Gastroesophageal sphincter (tissue), 3 donors: Measurements from ENCODE around the gene PCMT1.
"Not testable (repeated sequence)": the region's sequence is repeated elsewhere in the genome, so short reads cannot be mapped to it uniquely, and the experiment has no call there.

Experiments
- POLR2AphosphoS5 ChIP-seq: sonication (generic); formaldehyde crosslinking; IDR thresholded peaks from one replicate; pipeline ENCODE4 v1.6.1; 2017; ENCODE audit warnings: antibody characterized with exemption
- TF ChIP-seq, protein P1 (sequence below), 4 experiments: fragments of 200-600 bp in 2 of 4; fragments of 450-650 bp in 2 of 4; sonication (generic) in 1 of 4; IDR thresholded peaks; one replicate each; pipeline ENCODE4 v1.5.1; 2017 to 2019; ENCODE audit warnings: antibody characterized with exemption in 4 of 4, mild to moderate bottlenecking in 2 of 4, moderate library complexity in 2 of 4

GRCh38 chr6:149848343-149848742 is 98.8 kb downstream of the PCMT1 start:
- TF ChIP-seq, protein P1, sequence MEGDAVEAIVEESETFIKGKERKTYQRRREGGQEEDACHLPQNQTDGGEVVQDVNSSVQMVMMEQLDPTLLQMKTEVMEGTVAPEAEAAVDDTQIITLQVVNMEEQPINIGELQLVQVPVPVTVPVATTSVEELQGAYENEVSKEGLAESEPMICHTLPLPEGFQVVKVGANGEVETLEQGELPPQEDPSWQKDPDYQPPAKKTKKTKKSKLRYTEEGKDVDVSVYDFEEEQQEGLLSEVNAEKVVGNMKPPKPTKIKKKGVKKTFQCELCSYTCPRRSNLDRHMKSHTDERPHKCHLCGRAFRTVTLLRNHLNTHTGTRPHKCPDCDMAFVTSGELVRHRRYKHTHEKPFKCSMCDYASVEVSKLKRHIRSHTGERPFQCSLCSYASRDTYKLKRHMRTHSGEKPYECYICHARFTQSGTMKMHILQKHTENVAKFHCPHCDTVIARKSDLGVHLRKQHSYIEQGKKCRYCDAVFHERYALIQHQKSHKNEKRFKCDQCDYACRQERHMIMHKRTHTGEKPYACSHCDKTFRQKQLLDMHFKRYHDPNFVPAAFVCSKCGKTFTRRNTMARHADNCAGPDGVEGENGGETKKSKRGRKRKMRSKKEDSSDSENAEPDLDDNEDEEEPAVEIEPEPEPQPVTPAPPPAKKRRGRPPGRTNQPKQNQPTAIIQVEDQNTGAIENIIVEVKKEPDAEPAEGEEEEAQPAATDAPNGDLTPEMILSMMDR (IDR thresholded peaks at IDR 0.05): not testable (repeated sequence)
- TF ChIP-seq POLR2AphosphoS5: not testable (repeated sequence)
